HCT116 (cell line): ENCODE results near the gene ZNF697. TPM values are rescaled to one million over a fixed set of nuclear protein-coding genes. Genes with fewer than 3 reads are reported as not detected.
A peak's percentile ranks its signal among the peaks of the same experiment; 100 is the strongest.
"Not testable (repeated sequence)": the region's sequence is repeated elsewhere in the genome, so short reads cannot be mapped to it uniquely, and the experiment has no call there.

Source experiments
- ATAC-seq: fragments of 200-7000 bp; cut with Tn5 transposase; 2 replicates; pipeline ENCODE4 v1.9.1; 2020; ENCODE audit warnings: mild to moderate bottlenecking, moderate library complexity
- BruUV-seq: library from RNA; stranded (reverse); fragments of 400-500 nt; replicated peaks from 2 replicates; lab custom pipeline; 2021; lab: Mats Ljungman, UMichigan
- CTCF ChIA-PET: fragments of 300-600 bp; sonication (Branson Sonifier 250); formaldehyde crosslinking; loops from one replicate; lab custom pipeline; 2021; ENCODE audit warnings: antibody characterized with exemption; lab: Charles Lee
- POLR2A ChIA-PET: fragments of 300-600, 350-600 bp; sonication (Branson Sonifier 250); formaldehyde crosslinking; loops from one replicate; lab custom pipeline; 2021; ENCODE audit warnings: antibody characterized with exemption; lab: Charles Lee
- RAD21 ChIA-PET, 2 experiments: fragments of 300-600 bp; sonication (Branson Sonifier 250); formaldehyde crosslinking; loops; one replicate each; lab custom pipeline; 2023; ENCODE audit warnings: low total read pairs in 2 of 2; ENCODE audit not compliant: uncharacterized antibody in 2 of 2, unreplicated experiment in 2 of 2, low non-redundant PET in 1 of 2; lab: Charles Lee
- DNase-seq: peaks from one replicate; pipeline ENCODE4 v3.0.0-alpha.2; 2010; ENCODE audit warnings: low read depth, low spot score
- H2AFZ ChIP-seq: fragments of 200-600 bp; shearing (Covaris generic), sonication (generic); 2 replicates; pipeline ENCODE4 v1.6.1; 2017; ENCODE audit warnings: low read depth, mixed run types, mixed read lengths, antibody characterized with exemption, low read length; ENCODE audit not compliant: poor library complexity, severe bottlenecking
- H3K27ac ChIP-seq: 2 replicates; pipeline ENCODE4 v1.5.1; 2012; ENCODE audit warnings: low read depth, low read length
- H3K27me3 ChIP-seq: fragments of 200-600 bp; sonication (generic); 2 replicates; pipeline ENCODE4 v1.6.1; 2016; ENCODE audit warnings: mixed run types, low read length, mixed read lengths; ENCODE audit not compliant: insufficient read depth
- H3K36me3 ChIP-seq, 2 experiments: fragments of 200-500 bp in 1 of 2; fragments of 200-600 bp in 1 of 2; sonication (Bioruptor generic) in 1 of 2; sonication (generic) in 1 of 2; 2 replicates each; pipeline versions ENCODE4 v1.5.1 to v1.6.1; 2014 to 2016; ENCODE audit warnings: low read length in 2 of 2, inconsistent platforms in 1 of 2, mixed read lengths in 1 of 2, mixed run types in 1 of 2; ENCODE audit not compliant: insufficient read depth in 2 of 2, control insufficient read depth in 1 of 2
- H3K4me1 ChIP-seq, 2 experiments: fragments of 200-600 bp in 1 of 2; sonication (generic) in 1 of 2; 2 replicates each; pipeline versions ENCODE4 v1.5.1 to v1.6.1; 2012 to 2017; ENCODE audit warnings: low read length in 2 of 2, inconsistent platforms in 1 of 2, mild to moderate bottlenecking in 1 of 2, mixed read lengths in 1 of 2, mixed run types in 1 of 2, moderate library complexity in 1 of 2; ENCODE audit not compliant: insufficient read depth in 2 of 2, control insufficient read depth in 1 of 2
- H3K4me2 ChIP-seq: fragments of 200-600 bp; sonication (generic); 2 replicates; pipeline ENCODE4 v1.6.1; 2017; ENCODE audit warnings: mixed run types, low read length, mixed read lengths
- H3K4me3 ChIP-seq, 2 experiments: fragments of 200-600 bp in 1 of 2; sonication (generic) in 1 of 2; replicated peaks in 1 of 2; 2 replicates each; pipeline ENCODE4 v1.5.1; 2011 to 2016; ENCODE audit warnings: low read length in 2 of 2, control low read depth in 1 of 2, low read depth in 1 of 2, mild to moderate bottlenecking in 1 of 2, mixed read lengths in 1 of 2, mixed run types in 1 of 2
- H3K79me2 ChIP-seq: fragments of 200-600 bp; sonication (generic); 2 replicates; pipeline ENCODE4 v1.6.1; 2017; ENCODE audit warnings: mild to moderate bottlenecking, mixed run types, low read length, moderate library complexity, mixed read lengths; ENCODE audit not compliant: insufficient read depth
- H3K9ac ChIP-seq: fragments of 200-600 bp; sonication (generic); 2 replicates; pipeline ENCODE4 v1.6.1; 2016; ENCODE audit warnings: low read length, mixed read lengths
- H3K9me2 ChIP-seq: fragments of 200-600 bp; sonication (generic), shearing (Covaris generic); 2 replicates; pipeline ENCODE4 v1.6.1; 2017; ENCODE audit warnings: mixed run types, mild to moderate bottlenecking, moderate library complexity; ENCODE audit not compliant: insufficient read depth
- H3K9me3 ChIP-seq, 2 experiments: fragments of 200-500 bp in 1 of 2; fragments of 200-600 bp in 1 of 2; sonication (Bioruptor generic) in 1 of 2; sonication (generic) in 1 of 2; 2 replicates each; pipeline ENCODE4 v1.6.1; 2014 to 2017; ENCODE audit warnings: low read length in 2 of 2, mixed read lengths in 2 of 2, inconsistent platforms in 1 of 2, low read depth in 1 of 2, mild to moderate bottlenecking in 1 of 2, mixed run types in 1 of 2, moderate library complexity in 1 of 2; ENCODE audit not compliant: control insufficient read depth in 1 of 2, insufficient read depth in 1 of 2
- H4K20me1 ChIP-seq: fragments of 200-600 bp; sonication (generic), shearing (Covaris generic); 2 replicates; pipeline ENCODE4 v1.6.1; 2017; ENCODE audit warnings: mixed run types, mild to moderate bottlenecking, moderate library complexity; ENCODE audit not compliant: insufficient read depth
- intact Hi-C: fragments of 100-400 bp; cut with micrococcal nuclease; formaldehyde crosslinking; loops from 2 replicates; pipeline ENCODE4 v1.10.0; 2022
- total RNA-seq: library from RNA; stranded (reverse); gene quantifications from one replicate; pipeline ENCODE4 v1.2.1, GENCODE V29; 2021; ENCODE audit not compliant: unreplicated experiment
- TF ChIP-seq, protein P1 (sequence below), 3 experiments: fragments of 200-600 bp in 1 of 3; sonication (generic) in 1 of 3; IDR thresholded peaks in 2 of 3; conservative IDR thresholded peaks in 1 of 3; 2 replicates each; pipeline ENCODE4 v1.5.1; 2012 to 2017; ENCODE audit warnings: low read depth in 2 of 3, low read length in 2 of 3, antibody characterized with exemption in 1 of 3, borderline replicate concordance in 1 of 3, control low read depth in 1 of 3, mild to moderate bottlenecking in 1 of 3, mixed read lengths in 1 of 3, mixed run types in 1 of 3, moderate library complexity in 1 of 3; ENCODE audit not compliant: insufficient read depth in 1 of 3

Gene ZNF697
- total RNA-seq, 1 experiment from 2014 or later: 5.9 TPM

DNA sequence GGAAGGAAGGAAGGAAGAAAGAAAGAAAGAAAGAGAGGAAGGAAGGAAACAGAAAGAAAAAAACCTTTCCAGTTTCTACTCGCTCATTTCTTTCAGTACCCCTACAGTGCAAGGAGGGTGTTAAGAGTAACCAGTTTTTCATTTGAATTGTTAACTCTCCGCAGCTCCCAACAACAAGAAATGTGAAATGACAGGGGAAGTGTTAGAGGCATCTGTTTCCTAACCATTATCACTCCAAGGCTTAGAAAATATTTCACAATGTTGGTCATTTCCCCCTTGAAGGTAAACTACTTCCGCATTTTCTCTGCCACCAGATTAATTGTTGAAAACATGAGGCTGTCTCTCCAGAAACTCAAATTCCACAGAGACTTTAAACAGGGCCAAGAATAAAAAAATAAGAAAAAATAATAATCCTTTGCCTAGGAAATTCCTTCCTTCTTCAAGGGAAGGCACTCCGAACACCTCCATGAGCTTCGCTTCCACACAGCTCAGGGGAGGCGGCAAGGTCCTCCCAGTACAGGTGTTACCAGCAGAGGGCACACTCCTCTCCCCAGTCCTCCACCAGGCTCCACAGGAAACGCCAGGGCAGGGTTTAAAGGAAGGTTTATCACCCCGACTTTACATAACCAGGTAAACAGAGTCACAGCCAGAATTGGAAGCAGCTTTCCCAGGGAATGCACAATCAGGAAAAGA, 78.0 kb downstream of the ZNF697 start:
- POLR2A ChIA-PET: not testable (repeated sequence)
- ATAC-seq: peak; percentile 85

More for the DNA sequence above, 78.0 kb downstream of the ZNF697 start:
- H3K9me2 ChIP-seq, intact Hi-C loops, H3K36me3 ChIP-seq, H3K4me3 ChIP-seq, H3K9me3 ChIP-seq, H3K27ac ChIP-seq, H3K79me2 ChIP-seq, RAD21 ChIA-PET, H3K27me3 ChIP-seq, H2AFZ ChIP-seq, DNase-seq, H3K4me2 ChIP-seq, H3K9ac ChIP-seq: not testable (repeated sequence)
- peaks cover 7 to 16% of the 10 kb centered on the region in 2 experiments; a peak in 3 of 4 replicates for H3K4me1 ChIP-seq
- CTCF ChIA-PET: interaction anchor here (0.5 to 1.0 kb wide), 3 partner anchors 20 to 37 kb away, joined by 3 to 7 read pairs (median 3); no protein-coding TSS in a partner anchor
- TF ChIP-seq, protein P1, sequence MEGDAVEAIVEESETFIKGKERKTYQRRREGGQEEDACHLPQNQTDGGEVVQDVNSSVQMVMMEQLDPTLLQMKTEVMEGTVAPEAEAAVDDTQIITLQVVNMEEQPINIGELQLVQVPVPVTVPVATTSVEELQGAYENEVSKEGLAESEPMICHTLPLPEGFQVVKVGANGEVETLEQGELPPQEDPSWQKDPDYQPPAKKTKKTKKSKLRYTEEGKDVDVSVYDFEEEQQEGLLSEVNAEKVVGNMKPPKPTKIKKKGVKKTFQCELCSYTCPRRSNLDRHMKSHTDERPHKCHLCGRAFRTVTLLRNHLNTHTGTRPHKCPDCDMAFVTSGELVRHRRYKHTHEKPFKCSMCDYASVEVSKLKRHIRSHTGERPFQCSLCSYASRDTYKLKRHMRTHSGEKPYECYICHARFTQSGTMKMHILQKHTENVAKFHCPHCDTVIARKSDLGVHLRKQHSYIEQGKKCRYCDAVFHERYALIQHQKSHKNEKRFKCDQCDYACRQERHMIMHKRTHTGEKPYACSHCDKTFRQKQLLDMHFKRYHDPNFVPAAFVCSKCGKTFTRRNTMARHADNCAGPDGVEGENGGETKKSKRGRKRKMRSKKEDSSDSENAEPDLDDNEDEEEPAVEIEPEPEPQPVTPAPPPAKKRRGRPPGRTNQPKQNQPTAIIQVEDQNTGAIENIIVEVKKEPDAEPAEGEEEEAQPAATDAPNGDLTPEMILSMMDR (IDR thresholded peaks at IDR 0.05 in 2 of 3, conservative IDR thresholded peaks at IDR 0.05 in 1 of 3; ENCODE audit: borderline replicate concordance in 1 of 3, insufficient read depth in 1 of 3, low read depth in 2 of 3, low read length in 2 of 3): peak in 1 of 3 experiments; percentile 11; a peak in 1 of 6 replicates
- TF ChIP-seq, all 23 proteins: peak for 1; not testable (repeated sequence) for 22
- not testable (repeated sequence) for H4K20me1 ChIP-seq, BruUV-seq

Other genes with a start within 250 kb of the ZNF697 start
- 1.4 TPM for gene HSD3B2, start 233.1 kb downstream of the ZNF697 start, total RNA-seq
- gene HSD3B1, start 141.1 kb downstream of the ZNF697 start, total RNA-seq: not detected
- gene PHGDH, start 63.7 kb upstream of the ZNF697 start, total RNA-seq: 187 TPM
- gene HMGCS2, start 120.6 kb upstream of the ZNF697 start, total RNA-seq: 0.20 TPM
- gene REG4, start 163.2 kb upstream of the ZNF697 start, total RNA-seq: not detected
- not detected for gene ADAM30, start 248.2 kb upstream of the ZNF697 start, total RNA-seq